H9 (cell line): Measurements from ENCODE around the gene RALGAPA2. TPM values are rescaled to one million over a fixed set of nuclear protein-coding genes. Genes with fewer than 3 reads are reported as not detected.

Experiments
- DNase-seq: peaks from one replicate; pipeline ENCODE4 v3.0.0-alpha.2; 2017
- H2AFZ ChIP-seq: one replicate; pipeline ENCODE4 v1.6.1; 2013; ENCODE audit warnings: mild to moderate bottlenecking, low read length, control low read depth, moderate library complexity
- H2AK5ac ChIP-seq: 2 replicates; pipeline ENCODE4 v1.6.1; 2013; ENCODE audit warnings: low read length, control low read depth, mixed read lengths; ENCODE audit not compliant: insufficient read length
- H2BK120ac ChIP-seq: one replicate; pipeline ENCODE4 v1.6.1; 2013; ENCODE audit warnings: low read depth, mild to moderate bottlenecking, low read length, control low read depth, inconsistent platforms; ENCODE audit not compliant: poor library complexity, severe bottlenecking
- H2BK12ac ChIP-seq: 2 replicates; pipeline ENCODE4 v1.6.1; 2013; ENCODE audit warnings: low read length, control low read depth, mixed read lengths, low read depth; ENCODE audit not compliant: insufficient read length
- H2BK15ac ChIP-seq: 2 replicates; pipeline ENCODE4 v1.6.1; 2013; ENCODE audit warnings: low read depth, low read length, control low read depth
- H2BK20ac ChIP-seq: one replicate; pipeline ENCODE4 v1.6.1; 2013; ENCODE audit warnings: low read depth, mild to moderate bottlenecking, low read length, control low read depth, inconsistent platforms; ENCODE audit not compliant: poor library complexity, severe bottlenecking
- H2BK5ac ChIP-seq: 2 replicates; pipeline ENCODE4 v1.6.1; 2013; ENCODE audit warnings: low read length, control low read depth, mixed read lengths; ENCODE audit not compliant: insufficient read length
- H3K14ac ChIP-seq: 2 replicates; pipeline ENCODE4 v1.6.1; 2013; ENCODE audit warnings: low read length, control low read depth; ENCODE audit not compliant: insufficient read depth
- H3K18ac ChIP-seq: 2 replicates; pipeline ENCODE4 v1.6.1; 2013; ENCODE audit warnings: low read depth, mild to moderate bottlenecking, mixed read lengths, low read length, control low read depth; ENCODE audit not compliant: insufficient read length
- H3K23ac ChIP-seq: 2 replicates; pipeline ENCODE4 v1.6.1; 2013; ENCODE audit warnings: low read length, control low read depth, mixed read lengths, low read depth; ENCODE audit not compliant: insufficient read length
- H3K23me2 ChIP-seq: 2 replicates; pipeline ENCODE4 v1.6.1; 2013; ENCODE audit warnings: low read depth, mild to moderate bottlenecking, mixed read lengths, low read length, control low read depth; ENCODE audit not compliant: insufficient read length, poor library complexity, severe bottlenecking
- H3K27ac ChIP-seq: 2 replicates; pipeline ENCODE4 v1.5.1; 2013; ENCODE audit warnings: low read length, control low read depth, mixed read lengths, low read depth; ENCODE audit not compliant: insufficient read length
- H3K27me3 ChIP-seq: 2 replicates; pipeline ENCODE4 v1.6.1; 2013; ENCODE audit warnings: low read length, control low read depth, inconsistent platforms; ENCODE audit not compliant: insufficient read depth
- H3K4ac ChIP-seq: 2 replicates; pipeline ENCODE4 v1.6.1; 2013; ENCODE audit warnings: low read depth, mild to moderate bottlenecking, control low read depth, inconsistent platforms, low read length, moderate library complexity
- H3K4me1 ChIP-seq: 2 replicates; pipeline ENCODE4 v1.6.1; 2013; ENCODE audit warnings: low read length, control low read depth, inconsistent platforms; ENCODE audit not compliant: insufficient read depth
- H3K4me2 ChIP-seq: 2 replicates; pipeline ENCODE4 v1.6.1; 2013; ENCODE audit warnings: low read length, control low read depth, mixed read lengths; ENCODE audit not compliant: insufficient read length, insufficient read depth
- H3K56ac ChIP-seq: 2 replicates; pipeline ENCODE4 v1.6.1; 2013; ENCODE audit warnings: low read depth, mild to moderate bottlenecking, mixed read lengths, low read length, control low read depth; ENCODE audit not compliant: insufficient read length
- H3K79me1 ChIP-seq: 2 replicates; pipeline ENCODE4 v1.6.1; 2013; ENCODE audit warnings: low read depth, mild to moderate bottlenecking, moderate library complexity, low read length, control low read depth, inconsistent platforms; ENCODE audit not compliant: insufficient read depth, poor library complexity, severe bottlenecking
- H3K79me2 ChIP-seq: 2 replicates; pipeline ENCODE4 v1.6.1; 2013; ENCODE audit warnings: low read length, control low read depth, inconsistent platforms; ENCODE audit not compliant: insufficient read depth
- H3K9ac ChIP-seq: 2 replicates; pipeline ENCODE4 v1.6.1; 2013; ENCODE audit warnings: low read length, control low read depth, mixed read lengths; ENCODE audit not compliant: insufficient read length; ENCODE audit errors: extremely low read depth
- H3K9me3 ChIP-seq: one replicate; pipeline ENCODE4 v1.6.1; 2013; ENCODE audit warnings: low read depth, low read length, inconsistent platforms; ENCODE audit not compliant: control insufficient read depth
- H3T11ph ChIP-seq: one replicate; pipeline ENCODE4 v1.6.1; 2013; ENCODE audit warnings: mild to moderate bottlenecking, low read length, control low read depth, inconsistent platforms
- H4K20me1 ChIP-seq: one replicate; pipeline ENCODE4 v1.6.1; 2013; ENCODE audit not compliant: control insufficient read depth, insufficient read length, insufficient read depth
- H4K5ac ChIP-seq: 2 replicates; pipeline ENCODE4 v1.6.1; 2013; ENCODE audit warnings: low read depth, mild to moderate bottlenecking, mixed read lengths, low read length, control low read depth; ENCODE audit not compliant: insufficient read length
- H4K8ac ChIP-seq: replicated peaks from 2 replicates; pipeline ENCODE4 v1.6.1; 2013; ENCODE audit warnings: low read length, control low read depth, mixed read lengths, low read depth; ENCODE audit not compliant: insufficient read length
- H4K91ac ChIP-seq: 2 replicates; pipeline ENCODE4 v1.6.1; 2013; ENCODE audit warnings: low read depth, mild to moderate bottlenecking, moderate library complexity, mixed read lengths, low read length, control low read depth; ENCODE audit not compliant: insufficient read length
- H3K27ac Mint-ChIP-seq, 3 experiments: 2 replicates in 2 of 3; 3 replicates in 1 of 3; pipeline ENCODE4 v1.8.0; 2020 to 2021; ENCODE audit warnings: mixed read lengths in 3 of 3, mild to moderate bottlenecking in 1 of 3, moderate library complexity in 1 of 3
- H3K27me3 Mint-ChIP-seq: 2 replicates; pipeline ENCODE4 v1.8.0; 2021; ENCODE audit warnings: low read depth, mild to moderate bottlenecking, moderate library complexity, mixed read lengths
- H3K36me3 Mint-ChIP-seq, 3 experiments: 2 replicates in 2 of 3; 3 replicates in 1 of 3; pipeline ENCODE4 v1.8.0; 2020 to 2021; ENCODE audit warnings: low read depth in 3 of 3, mixed read lengths in 3 of 3; ENCODE audit not compliant: insufficient read depth in 1 of 3
- H3K4me1 Mint-ChIP-seq, 2 experiments: 2 replicates each; pipeline ENCODE4 v1.8.0; 2020; ENCODE audit warnings: mixed read lengths in 2 of 2
- H3K4me3 Mint-ChIP-seq, 2 experiments: 2 replicates in 1 of 2; 3 replicates in 1 of 2; pipeline ENCODE4 v1.8.0; 2020 to 2021; ENCODE audit warnings: mild to moderate bottlenecking in 2 of 2, mixed read lengths in 2 of 2, moderate library complexity in 1 of 2
- H3K9me3 Mint-ChIP-seq, 2 experiments: 2 replicates in 1 of 2; 3 replicates in 1 of 2; pipeline ENCODE4 v1.8.0; 2020; ENCODE audit warnings: mild to moderate bottlenecking in 2 of 2, mixed read lengths in 2 of 2, moderate library complexity in 1 of 2
- CTCF ChIP-seq: fragments of 200-600 bp; sonication (generic); conservative IDR thresholded peaks from 3 replicates; pipeline ENCODE4 v1.8.0; 2021; ENCODE audit warnings: antibody characterized with exemption, mild to moderate bottlenecking
- WGBS: extraction: QIAGEN DNeasy Blood & Tissue Kit; methylation state at CpG from one replicate; pipeline ENCODE4 v1.1.7; 2013; ENCODE audit warnings: missing lambda C conversion rate, low lambda C conversion rate, mixed read lengths; ENCODE audit not compliant: insufficient read length; ENCODE audit errors: extremely low coverage; 5-methylcytosine and 5-hydroxymethylcytosine counted together
- total RNA-seq: library from RNA; stranded (reverse); gene quantifications from 2 replicates; pipeline ENCODE4 v1.2.1, GENCODE V29; 2021

The RALGAPA2 gene
- total RNA-seq, 1 experiment from 2014 or later, result 16.6 TPM

GRCh38 chr20:20567712-20568111 lies 144.7 kb downstream of the RALGAPA2 start:
- Mint-ChIP-seq H3K27me3 (no peaks in the 10 kb centered on the region), H3K9me3 (no peaks in the 10 kb centered on the region), H3K36me3 (peaks cover 0 to 5% (median 2%) of the 10 kb centered on the region in 3 experiments; a peak in 4 of 7 replicates), H3K4me1 (peaks cover 5 to 11% of the 10 kb centered on the region in 2 experiments), H3K27ac (0 out of 7 replicates have a peak overlapping the region, but pooled peaks of 1 of the 3 experiments have one; percentile 76), H3K4me3 (no peak overlapping the region)
- no peak overlapping the region for H3K18ac ChIP-seq
- no peak overlapping the region for H2BK120ac ChIP-seq
- H2BK12ac ChIP-seq, result no peak overlapping the region
- no peaks in the 10 kb centered on the region for H3K9me3 ChIP-seq
- no peaks in the 10 kb centered on the region for H3K79me1 ChIP-seq
- H3K4me1 ChIP-seq, result no peaks in the 10 kb centered on the region
- no peak overlapping the region for H3K14ac ChIP-seq
- no peak overlapping the region for H4K5ac ChIP-seq
- no peaks in the 10 kb centered on the region for H3K23me2 ChIP-seq
- H2BK5ac ChIP-seq, result no peak overlapping the region
- no peak overlapping the region for H4K8ac ChIP-seq
- H3K23ac ChIP-seq, result no peak overlapping the region
- no peak overlapping the region for H2AFZ ChIP-seq
- H2BK20ac ChIP-seq, result no peak overlapping the region
- no peak overlapping the region for H3K4me2 ChIP-seq
- no CpG with 5 or more reads among the region's 4 CpGs for WGBS
- no peak overlapping the region for H3T11ph ChIP-seq
- no peaks in the 10 kb centered on the region for H3K27me3 ChIP-seq
- no peak overlapping the region for H3K56ac ChIP-seq
- no peak for TF ChIP-seq CTCF
- no peak overlapping the region for H2AK5ac ChIP-seq
- H3K79me2 ChIP-seq, result no peaks in the 10 kb centered on the region
- H3K9ac ChIP-seq, result no peak overlapping the region
- H3K27ac ChIP-seq, result no peak overlapping the region
- H4K91ac ChIP-seq, result no peak overlapping the region
- no peak overlapping the region for H2BK15ac ChIP-seq
- H3K4ac ChIP-seq, result no peak overlapping the region
- DNase-seq, result no peak
- H4K20me1 ChIP-seq, result no peaks in the 10 kb centered on the region
